Keratinocyte (primary cell): ENCODE measurements around the gene FAM8A1.

Experiments
- EZH2 ChIP-seq: IDR thresholded peaks from one replicate; pipeline ENCODE4 v1.6.1; 2012; ENCODE audit warnings: inconsistent platforms, mild to moderate bottlenecking, low read length, moderate library complexity
- TF ChIP-seq, protein P1 (sequence below), 3 experiments: IDR thresholded peaks in 1 of 3; conservative IDR thresholded peaks in 1 of 3; optimal IDR thresholded peaks in 1 of 3; 2 replicates in 2 of 3; 3 replicates in 1 of 3; pipeline versions ENCODE3 to v1.5.1; 2011; ENCODE audit warnings: low read length in 3 of 3, mild to moderate bottlenecking in 3 of 3, moderate library complexity in 2 of 3, control low read depth in 1 of 3, inconsistent platforms in 1 of 3; ENCODE audit not compliant: insufficient read depth in 2 of 3; ENCODE audit errors: extremely low read depth in 1 of 3

DNA sequence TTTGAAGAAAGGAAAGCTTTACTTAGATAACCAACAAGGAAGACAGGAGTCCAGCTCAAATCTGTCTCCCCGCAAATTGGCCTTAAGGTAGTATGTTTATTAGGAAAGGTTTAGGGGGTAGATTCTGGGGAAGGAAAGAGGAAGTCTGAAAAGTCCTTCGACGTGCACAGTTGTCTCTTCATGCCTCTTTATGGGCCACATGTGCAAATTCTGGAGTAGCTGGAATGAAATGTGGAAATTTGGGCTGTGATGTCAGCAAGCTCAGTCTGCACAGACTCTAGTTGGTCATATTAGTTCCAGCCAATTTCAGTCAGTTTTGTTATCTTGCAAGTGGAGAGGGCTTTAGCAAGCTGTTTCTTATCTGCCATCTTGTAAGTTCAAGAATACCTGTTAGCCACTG is 56.5 kb downstream of the FAM8A1 start:
- TF ChIP-seq, protein P1, sequence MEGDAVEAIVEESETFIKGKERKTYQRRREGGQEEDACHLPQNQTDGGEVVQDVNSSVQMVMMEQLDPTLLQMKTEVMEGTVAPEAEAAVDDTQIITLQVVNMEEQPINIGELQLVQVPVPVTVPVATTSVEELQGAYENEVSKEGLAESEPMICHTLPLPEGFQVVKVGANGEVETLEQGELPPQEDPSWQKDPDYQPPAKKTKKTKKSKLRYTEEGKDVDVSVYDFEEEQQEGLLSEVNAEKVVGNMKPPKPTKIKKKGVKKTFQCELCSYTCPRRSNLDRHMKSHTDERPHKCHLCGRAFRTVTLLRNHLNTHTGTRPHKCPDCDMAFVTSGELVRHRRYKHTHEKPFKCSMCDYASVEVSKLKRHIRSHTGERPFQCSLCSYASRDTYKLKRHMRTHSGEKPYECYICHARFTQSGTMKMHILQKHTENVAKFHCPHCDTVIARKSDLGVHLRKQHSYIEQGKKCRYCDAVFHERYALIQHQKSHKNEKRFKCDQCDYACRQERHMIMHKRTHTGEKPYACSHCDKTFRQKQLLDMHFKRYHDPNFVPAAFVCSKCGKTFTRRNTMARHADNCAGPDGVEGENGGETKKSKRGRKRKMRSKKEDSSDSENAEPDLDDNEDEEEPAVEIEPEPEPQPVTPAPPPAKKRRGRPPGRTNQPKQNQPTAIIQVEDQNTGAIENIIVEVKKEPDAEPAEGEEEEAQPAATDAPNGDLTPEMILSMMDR (optimal IDR thresholded peaks at IDR 0.05 in 1 of 3, IDR thresholded peaks at IDR 0.05 in 1 of 3, conservative IDR thresholded peaks at IDR 0.05 in 1 of 3; ENCODE audit: extremely low read depth in 1 of 3, insufficient read depth in 2 of 3, low read length in 3 of 3) = no peak
- no peak for TF ChIP-seq EZH2
